Brain microvascular endothelial cell (primary cell): ENCODE results near the gene ZNF22.

Source experiments
- DNase-seq: peaks from one replicate; pipeline ENCODE4 v3.0.0-alpha.2; 2020
- H3K27ac ChIP-seq: fragments of 250-450 bp; sonication (Bioruptor Pico); 2 replicates; pipeline ENCODE4 v1.5.1; 2020; ENCODE audit warnings: mild to moderate bottlenecking, moderate library complexity
- H3K27me3 ChIP-seq: fragments of 250-450 bp; sonication (Bioruptor Pico); replicated peaks from 2 replicates; pipeline ENCODE4 v1.5.1; 2020; ENCODE audit warnings: mild to moderate bottlenecking
- H3K36me3 ChIP-seq: fragments of 250-450 bp; sonication (Bioruptor Pico); replicated peaks from 2 replicates; pipeline ENCODE4 v1.5.1; 2020; ENCODE audit warnings: mild to moderate bottlenecking
- H3K4me3 ChIP-seq: 2 replicates; pipeline ENCODE4 v1.5.1; 2011; ENCODE audit warnings: low read depth, mild to moderate bottlenecking, control low read depth, low read length, moderate library complexity
- in situ Hi-C: cut with HindIII; loops from 2 replicates; pipeline ENCODE4 v1.10.0; 2017; ENCODE audit warnings: low sequenced_read_pairs, low pct_ligation_motif_present
- TF ChIP-seq, protein P1 (sequence below): IDR thresholded peaks from 2 replicates; pipeline ENCODE4 v1.5.1; 2011; ENCODE audit warnings: low read depth, mild to moderate bottlenecking, moderate library complexity, low read length, control low read depth, inconsistent platforms; ENCODE audit errors: missing control alignments

Gene ZNF22

DNA sequence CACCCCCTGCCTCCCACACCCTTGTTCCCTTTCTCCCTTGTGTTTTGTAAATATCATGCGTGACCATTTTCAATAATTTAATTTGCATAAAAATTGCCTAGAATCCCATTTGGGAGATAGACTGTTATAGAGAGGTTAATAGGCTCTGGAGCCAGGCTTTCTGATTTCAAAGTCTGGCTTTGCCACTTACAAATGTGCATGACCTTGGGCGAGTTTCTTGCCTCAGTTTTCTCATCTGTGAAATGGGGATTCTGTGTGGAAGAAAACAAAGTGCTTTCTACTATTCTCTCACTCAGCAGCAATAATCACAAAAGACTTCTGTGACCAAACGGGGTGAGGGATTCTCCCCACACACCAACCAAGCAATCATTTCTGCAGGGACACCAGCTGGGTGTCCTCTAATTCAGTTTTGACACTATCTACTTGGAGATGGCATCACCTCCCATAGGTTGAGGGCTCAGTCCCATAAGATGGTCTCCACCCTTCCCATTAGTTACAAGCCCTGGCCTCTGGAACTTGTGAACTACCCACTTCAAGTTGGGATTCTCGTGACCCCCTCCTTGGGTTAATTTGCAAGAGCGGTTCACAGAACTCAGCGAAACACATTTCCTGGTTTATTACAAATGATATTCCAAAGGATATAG, 3.5 kb upstream of the ZNF22 start:
- no peaks in the 10 kb centered on the region for H3K27me3 ChIP-seq
- TF ChIP-seq, protein P1, sequence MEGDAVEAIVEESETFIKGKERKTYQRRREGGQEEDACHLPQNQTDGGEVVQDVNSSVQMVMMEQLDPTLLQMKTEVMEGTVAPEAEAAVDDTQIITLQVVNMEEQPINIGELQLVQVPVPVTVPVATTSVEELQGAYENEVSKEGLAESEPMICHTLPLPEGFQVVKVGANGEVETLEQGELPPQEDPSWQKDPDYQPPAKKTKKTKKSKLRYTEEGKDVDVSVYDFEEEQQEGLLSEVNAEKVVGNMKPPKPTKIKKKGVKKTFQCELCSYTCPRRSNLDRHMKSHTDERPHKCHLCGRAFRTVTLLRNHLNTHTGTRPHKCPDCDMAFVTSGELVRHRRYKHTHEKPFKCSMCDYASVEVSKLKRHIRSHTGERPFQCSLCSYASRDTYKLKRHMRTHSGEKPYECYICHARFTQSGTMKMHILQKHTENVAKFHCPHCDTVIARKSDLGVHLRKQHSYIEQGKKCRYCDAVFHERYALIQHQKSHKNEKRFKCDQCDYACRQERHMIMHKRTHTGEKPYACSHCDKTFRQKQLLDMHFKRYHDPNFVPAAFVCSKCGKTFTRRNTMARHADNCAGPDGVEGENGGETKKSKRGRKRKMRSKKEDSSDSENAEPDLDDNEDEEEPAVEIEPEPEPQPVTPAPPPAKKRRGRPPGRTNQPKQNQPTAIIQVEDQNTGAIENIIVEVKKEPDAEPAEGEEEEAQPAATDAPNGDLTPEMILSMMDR = no peak
- no peak for DNase-seq
- no peaks in the 10 kb centered on the region for H3K36me3 ChIP-seq
- H3K4me3 ChIP-seq = no peak overlapping the region
- in situ Hi-C loops = no loop called here
- no peak overlapping the region for H3K27ac ChIP-seq

DNA sequence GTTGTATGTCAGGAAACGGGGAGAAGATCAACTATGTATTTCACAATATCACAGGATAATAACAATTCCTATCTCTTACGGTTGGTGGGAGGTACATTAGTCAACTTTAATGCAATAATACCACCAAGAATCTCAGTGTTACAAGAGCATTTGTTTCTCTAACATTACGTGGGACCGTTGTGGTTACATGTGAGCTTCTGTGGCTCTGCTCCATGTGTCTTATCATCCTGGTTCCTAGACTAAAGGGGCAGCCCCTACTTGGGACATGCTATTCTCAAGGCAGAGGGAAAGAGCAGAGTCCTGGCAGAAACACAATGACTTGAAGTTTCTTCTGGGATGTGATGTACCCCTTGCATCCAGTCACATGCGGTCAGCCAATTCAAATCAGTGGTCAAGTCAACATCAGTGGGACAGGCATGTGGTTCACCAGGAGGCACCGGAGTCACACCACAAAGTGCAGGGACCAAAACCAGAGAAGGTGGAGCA, 2.5 kb upstream of the ZNF22 start:
- DNase-seq = peak; percentile 33
- TF ChIP-seq, protein P1 = no peak

DNA sequence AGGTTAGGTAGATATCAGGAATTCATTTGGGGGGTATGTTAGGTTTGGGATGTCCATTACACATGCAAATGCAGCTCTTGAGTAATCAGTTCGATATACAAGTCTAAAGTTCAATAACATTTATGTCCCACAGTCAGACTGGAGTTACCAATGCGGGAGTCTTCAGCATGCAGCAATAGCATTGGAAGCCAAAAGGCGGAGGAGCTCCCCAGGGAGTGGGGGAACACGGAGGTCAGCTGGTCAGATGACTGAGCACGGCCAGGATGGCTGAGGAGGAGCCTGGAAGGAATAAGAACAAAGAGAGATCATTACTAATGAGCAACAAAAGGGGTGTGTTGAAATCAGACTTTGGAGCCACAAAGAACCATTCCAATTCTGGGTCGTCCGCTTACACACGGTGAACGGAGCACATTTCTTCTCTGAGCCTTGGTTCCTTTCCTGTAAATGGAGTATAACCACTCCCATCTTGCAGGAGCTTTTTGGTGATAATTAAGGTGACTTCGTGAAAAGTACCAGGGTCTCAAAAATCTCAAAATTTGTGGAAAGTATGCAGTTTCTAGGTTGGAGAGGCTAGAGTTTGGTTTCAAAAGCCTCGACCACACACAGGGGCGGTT, 478 bp upstream of the ZNF22 start:
- Histone ChIP-seq H3K27ac (peak overlapping the region; percentile 91), H3K4me3 (peak overlapping the region; percentile 66), H3K27me3 (no peaks in the 10 kb centered on the region), H3K36me3 (peaks cover 4% of the 10 kb centered on the region)
- in situ Hi-C loops = no loop called here
- TF ChIP-seq, protein P1 = no peak
- peak; percentile 73 for DNase-seq

More for the DNA sequence above, 2.5 kb upstream of the ZNF22 start:
- in situ Hi-C loops = no loop called here
- Histone ChIP-seq H3K4me3 (no peak overlapping the region), H3K27ac (no peak overlapping the region), H3K27me3 (no peaks in the 10 kb centered on the region), H3K36me3 (no peaks in the 10 kb centered on the region)

DNA sequence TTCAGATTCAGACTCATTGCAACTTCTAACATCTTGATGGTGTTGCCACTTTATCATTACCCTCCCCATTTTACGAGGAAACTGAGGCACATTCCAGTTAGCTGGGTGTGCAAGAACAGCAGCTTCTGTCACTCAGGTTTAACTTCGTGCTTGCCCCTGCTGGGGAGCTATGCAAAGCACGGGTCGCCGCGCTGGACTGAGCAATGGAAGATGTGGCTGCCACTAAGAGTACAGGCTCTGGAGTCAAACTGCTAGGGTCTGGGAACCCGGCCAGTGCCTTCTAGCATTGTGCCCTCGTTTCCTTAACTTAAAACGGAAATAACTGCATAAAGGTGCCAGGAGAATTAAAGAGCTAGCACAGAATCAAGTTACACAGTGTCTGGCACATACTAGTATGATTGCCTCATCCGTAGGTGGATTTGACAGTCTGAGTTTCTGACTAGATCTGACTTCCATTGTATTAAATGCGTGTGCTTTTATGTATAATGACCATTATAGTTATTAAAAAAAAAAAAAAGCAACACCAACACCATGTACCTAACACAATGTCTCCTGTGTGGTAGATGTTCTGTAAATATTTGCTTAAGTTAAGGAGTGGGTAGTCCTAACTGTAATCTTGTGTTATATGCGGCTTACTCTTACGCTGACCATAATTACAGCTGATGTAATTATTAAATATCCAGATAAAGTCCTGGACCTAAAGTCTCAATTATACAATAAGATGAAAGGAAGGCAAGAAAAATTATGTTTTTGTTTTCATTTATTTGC, 842 bp downstream of the ZNF22 start:
- in situ Hi-C loops = no loop called here
- peak overlapping the region; percentile 66 for H3K4me3 ChIP-seq
- no peaks in the 10 kb centered on the region for H3K27me3 ChIP-seq
- H3K27ac ChIP-seq = peak overlapping the region; percentile 91
- peak; percentile 68 for DNase-seq
- TF ChIP-seq, protein P1 = peak; percentile 58
- H3K36me3 ChIP-seq = peaks cover 4% of the 10 kb centered on the region

DNA sequence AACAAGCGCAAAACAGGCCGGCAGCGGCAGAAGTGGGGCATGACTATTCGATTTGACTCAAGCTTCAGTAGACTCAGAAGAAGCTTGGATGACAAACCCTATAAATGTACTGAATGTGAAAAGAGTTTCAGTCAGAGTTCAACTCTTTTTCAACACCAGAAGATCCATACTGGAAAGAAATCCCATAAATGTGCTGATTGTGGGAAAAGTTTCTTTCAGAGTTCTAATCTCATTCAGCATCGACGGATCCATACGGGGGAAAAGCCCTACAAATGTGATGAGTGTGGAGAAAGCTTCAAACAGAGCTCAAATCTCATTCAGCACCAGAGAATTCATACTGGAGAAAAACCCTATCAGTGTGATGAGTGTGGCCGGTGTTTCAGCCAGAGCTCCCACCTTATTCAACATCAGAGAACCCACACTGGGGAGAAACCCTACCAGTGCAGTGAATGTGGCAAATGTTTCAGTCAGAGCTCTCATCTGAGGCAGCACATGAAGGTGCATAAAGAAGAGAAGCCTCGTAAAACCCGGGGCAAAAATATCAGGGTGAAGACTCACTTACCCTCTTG, 2.8 kb downstream of the ZNF22 start:
- in situ Hi-C loops = no loop called here
- H3K4me3 ChIP-seq = no peak overlapping the region
- H3K27me3 ChIP-seq = no peaks in the 10 kb centered on the region
- no peak overlapping the region for H3K27ac ChIP-seq
- no peak for DNase-seq
- peaks cover 4% of the 10 kb centered on the region for H3K36me3 ChIP-seq
- TF ChIP-seq, protein P1 = no peak
